GDM1 (cell line): Measurements from ENCODE around the gene FCRL2.
A peak's percentile ranks its signal among the peaks of the same experiment; 100 is the strongest.
"Not testable (repeated sequence)": the region's sequence is repeated elsewhere in the genome, so short reads cannot be mapped to it uniquely, and the experiment has no call there.

Experiments used
- DNase-seq: peaks from one replicate; lab custom pipeline; 2025; lab: John Stamatoyannopoulos, UW

FCRL2 gene

GRCh38 chr1:157753611-157754010 lies 23.3 kb downstream of the FCRL2 start:
- no peak for DNase-seq

- DNase-seq: no peak
These were observed 25.6 kb downstream of the FCRL2 start for GRCh38 chr1:157751283-157751682.

GRCh38 chr1:157748262-157748817 lies 28.6 kb downstream of the FCRL2 start:
- DNase-seq: no peak

- no peak for DNase-seq
These were observed 37.6 kb downstream of the FCRL2 start for GRCh38 chr1:157739229-157739901.

- not testable (repeated sequence) for DNase-seq
These were observed 40.9 kb downstream of the FCRL2 start for GRCh38 chr1:157735991-157736390.

- no peak for DNase-seq
These were observed 42.6 kb downstream of the FCRL2 start for GRCh38 chr1:157734321-157734720.

DNA sequence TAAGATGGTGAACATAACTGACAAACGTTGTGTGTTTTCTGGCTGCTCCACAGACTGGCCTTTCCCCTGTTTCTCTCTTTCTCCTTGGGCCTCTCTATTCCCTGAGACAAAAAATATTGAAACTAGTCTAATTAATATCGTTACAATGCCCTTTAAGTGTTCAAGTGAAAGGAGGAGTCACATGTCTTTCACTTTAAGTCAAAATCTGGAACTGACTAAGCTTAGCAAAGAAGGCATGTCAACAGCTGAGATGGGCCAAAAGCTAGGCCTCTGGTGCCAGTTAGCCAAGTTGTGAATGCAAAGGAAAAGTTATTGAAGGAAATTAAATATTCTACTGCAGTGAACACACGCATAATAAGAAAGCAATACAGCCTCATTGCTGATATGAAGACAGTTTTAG lies 44.2 kb downstream of the FCRL2 start:
- DNase-seq: no peak

DNA sequence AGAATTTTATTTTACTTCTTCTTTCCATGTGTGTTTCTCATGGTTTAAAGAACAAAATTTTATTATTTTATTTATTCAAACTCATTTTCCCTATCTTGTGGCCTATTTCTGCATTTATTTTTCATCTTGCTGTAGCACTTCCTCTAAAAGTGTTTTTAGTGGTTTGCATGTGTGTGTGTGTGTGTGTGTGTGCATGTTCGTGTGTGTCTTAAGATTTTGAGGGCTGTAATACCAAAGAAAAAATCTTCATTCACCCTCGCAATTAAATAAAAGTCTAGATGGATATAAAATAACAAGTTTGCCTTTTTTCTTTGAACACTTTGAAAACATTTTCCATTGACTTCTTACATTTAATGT lies 51.7 kb downstream of the FCRL2 start:
- DNase-seq: peak; percentile 37

- no peak for DNase-seq
These were observed 52.3 kb downstream of the FCRL2 start for GRCh38 chr1:157724537-157725220.

- DNase-seq: no peak
These were observed 53.8 kb downstream of the FCRL2 start for GRCh38 chr1:157723157-157723556.

GRCh38 chr1:157721985-157722384 lies 54.9 kb downstream of the FCRL2 start:
- no peak for DNase-seq

DNA sequence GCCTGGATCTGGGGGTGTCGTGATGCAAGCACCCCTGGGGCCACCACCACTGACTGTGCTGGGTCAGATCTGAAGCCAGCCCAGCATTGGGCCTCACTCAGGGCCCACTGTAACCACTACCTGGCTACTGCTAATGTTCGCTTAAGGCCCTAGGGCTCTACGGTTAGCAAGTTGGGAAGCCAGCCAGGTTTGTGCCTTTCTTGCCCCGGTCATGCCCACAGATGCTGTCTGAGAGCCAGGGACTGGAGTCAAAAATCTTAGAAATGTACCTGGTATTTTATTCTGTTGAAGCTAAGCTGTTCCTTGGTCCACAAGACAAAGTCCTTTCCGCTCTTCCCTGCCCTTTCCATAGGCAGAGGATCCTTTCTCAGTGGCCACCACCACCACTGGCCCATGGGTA lies 61.2 kb downstream of the FCRL2 start:
- no peak for DNase-seq

DNA sequence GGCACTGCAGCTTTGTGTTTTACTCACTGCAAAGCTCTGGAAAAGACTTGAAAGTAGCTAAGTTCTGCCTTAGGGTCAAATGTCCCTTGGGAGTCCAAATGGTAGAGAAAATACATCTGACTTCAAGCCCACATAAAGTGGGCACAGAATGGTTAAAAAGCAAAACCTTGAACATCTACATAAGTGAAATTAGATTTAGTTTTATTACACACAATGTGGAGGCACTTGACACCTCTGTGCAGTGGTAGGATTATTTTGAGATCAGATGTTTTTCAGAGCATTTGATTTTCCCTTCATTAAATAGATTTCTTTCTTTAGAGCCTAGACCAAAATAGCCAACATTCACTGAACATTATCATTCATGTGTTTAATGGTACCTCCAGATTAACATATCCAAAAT lies 65.1 kb downstream of the FCRL2 start:
- no peak for DNase-seq

GRCh38 chr1:157704878-157705277 lies 72.1 kb downstream of the FCRL2 start:
- no peak for DNase-seq

DNA sequence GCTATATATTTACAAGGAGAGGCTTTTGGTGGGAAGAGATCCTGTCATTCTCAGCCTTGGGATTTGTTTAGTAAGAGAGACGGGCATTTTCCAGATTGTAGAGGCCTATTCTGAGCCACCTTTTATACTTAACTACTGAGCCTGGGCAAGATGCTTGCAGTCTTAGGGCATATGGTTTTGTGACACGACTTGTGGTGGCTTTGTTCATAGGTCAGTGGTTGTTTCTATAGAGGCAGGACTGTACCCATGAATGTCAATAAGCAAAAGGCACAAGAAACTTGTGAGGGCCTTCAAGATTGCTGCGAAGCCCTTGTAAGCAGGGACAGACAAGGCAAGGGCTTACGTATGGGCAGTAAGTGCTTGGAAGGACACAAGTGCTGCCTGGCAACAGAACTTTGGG lies 73.0 kb downstream of the FCRL2 start:
- no peak for DNase-seq

- no peak for DNase-seq
These were observed 74.6 kb downstream of the FCRL2 start for GRCh38 chr1:157702308-157702825.

GRCh38 chr1:157700732-157701131 lies 76.2 kb downstream of the FCRL2 start, which contains the start of gene FCRL3:
FCRL3 (minus strand) TSS chr1:157700769; CDS start chr1:157700489, 280 bp downstream.
- DNase-seq: no peak

GRCh38 chr1:157700305-157700704 lies 76.6 kb downstream of the FCRL2 start:
- no peak for DNase-seq

GRCh38 chr1:157697781-157698569 lies 79.0 kb downstream of the FCRL2 start:
- DNase-seq: no peak

GRCh38 chr1:157696966-157697628 lies 79.8 kb downstream of the FCRL2 start:
- DNase-seq: no peak
